ENCODE data around the gene BRD3. TPM values are rescaled to one million over a fixed set of nuclear protein-coding genes. Genes with fewer than 3 reads are reported as not detected.

The BRD3 gene
- total RNA-seq, 1 experiment from 2014 or later: 47.3 TPM

DNA sequence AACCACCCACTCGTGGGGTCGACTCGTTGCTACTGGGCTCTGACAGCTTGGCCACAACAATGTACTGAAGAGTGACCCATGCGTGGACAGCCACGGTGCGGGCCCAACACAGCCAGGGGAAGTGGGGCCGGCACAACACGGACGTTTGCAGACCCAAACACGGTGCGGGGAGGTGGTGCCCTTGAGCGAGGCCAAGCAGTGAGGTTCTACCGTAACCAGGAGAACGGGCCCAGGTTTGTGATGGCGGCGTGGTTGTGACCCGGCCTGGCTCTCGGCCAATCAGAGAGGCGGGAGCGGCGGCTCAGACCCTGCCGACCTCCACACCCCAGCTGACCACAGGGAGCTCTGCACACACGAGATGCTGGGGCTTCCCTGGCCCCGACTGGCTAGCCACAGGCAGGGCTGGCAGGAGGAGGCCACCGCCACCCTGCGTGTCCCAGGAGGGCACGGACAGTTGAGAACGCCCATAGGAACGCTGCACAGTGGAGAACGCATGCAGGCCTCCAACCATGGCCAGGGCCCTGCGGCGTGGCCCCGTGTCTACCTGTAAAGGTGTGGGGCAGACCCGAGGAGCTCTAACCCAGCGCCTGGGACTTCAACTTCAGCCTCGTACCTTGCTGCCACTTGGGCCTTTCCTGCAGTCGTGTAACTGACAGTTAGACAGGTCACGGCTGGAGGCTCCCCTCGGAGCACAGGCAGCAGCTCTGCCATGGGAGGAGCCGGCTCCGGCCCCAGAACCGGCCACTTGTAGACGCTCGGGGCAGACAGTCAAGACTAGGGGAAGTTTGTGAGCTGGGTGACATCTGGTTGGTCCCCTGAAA lies 13.7 kb downstream of the BRD3 start:
- no peaks in the 10 kb centered on the region for H3K9me2 ChIP-seq (ENCODE audit: insufficient read depth)
- H3K27me3 ChIP-seq (ENCODE audit: insufficient read depth, low read depth): no peaks in the 10 kb centered on the region
- no TSS peak for BruUV-seq (replicated peaks)
- H3K27ac ChIP-seq: no peak overlapping the region
- intact Hi-C loops (cut with micrococcal nuclease; ENCODE audit: unreplicated experiment): no loop called here
- no peak overlapping the region for H3K4me2 ChIP-seq
- no peak overlapping the region for H2AFZ ChIP-seq
- H3K9me3 ChIP-seq (ENCODE audit: insufficient read depth, low read depth): no peaks in the 10 kb centered on the region
- ChIA-PET POLR2A (ENCODE audit: unreplicated experiment) (no interaction called here), CTCF (no interaction called here)
- H3K4me1 ChIP-seq (replicated peaks; ENCODE audit: insufficient read depth): peaks cover 18% of the 10 kb centered on the region
- H3K4me3 ChIP-seq: no peak overlapping the region
- no peaks in the 10 kb centered on the region for H3K36me3 ChIP-seq (ENCODE audit: low read depth)
- no peaks in the 10 kb centered on the region for H3F3A ChIP-seq (ENCODE audit: insufficient read depth, low read depth)
- no peak for DNase-seq
- TF ChIP-seq, protein P1, sequence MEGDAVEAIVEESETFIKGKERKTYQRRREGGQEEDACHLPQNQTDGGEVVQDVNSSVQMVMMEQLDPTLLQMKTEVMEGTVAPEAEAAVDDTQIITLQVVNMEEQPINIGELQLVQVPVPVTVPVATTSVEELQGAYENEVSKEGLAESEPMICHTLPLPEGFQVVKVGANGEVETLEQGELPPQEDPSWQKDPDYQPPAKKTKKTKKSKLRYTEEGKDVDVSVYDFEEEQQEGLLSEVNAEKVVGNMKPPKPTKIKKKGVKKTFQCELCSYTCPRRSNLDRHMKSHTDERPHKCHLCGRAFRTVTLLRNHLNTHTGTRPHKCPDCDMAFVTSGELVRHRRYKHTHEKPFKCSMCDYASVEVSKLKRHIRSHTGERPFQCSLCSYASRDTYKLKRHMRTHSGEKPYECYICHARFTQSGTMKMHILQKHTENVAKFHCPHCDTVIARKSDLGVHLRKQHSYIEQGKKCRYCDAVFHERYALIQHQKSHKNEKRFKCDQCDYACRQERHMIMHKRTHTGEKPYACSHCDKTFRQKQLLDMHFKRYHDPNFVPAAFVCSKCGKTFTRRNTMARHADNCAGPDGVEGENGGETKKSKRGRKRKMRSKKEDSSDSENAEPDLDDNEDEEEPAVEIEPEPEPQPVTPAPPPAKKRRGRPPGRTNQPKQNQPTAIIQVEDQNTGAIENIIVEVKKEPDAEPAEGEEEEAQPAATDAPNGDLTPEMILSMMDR (conservative IDR thresholded peaks at IDR 0.05): no peak
- no peak for TF ChIP-seq EZH2 (IDR thresholded peaks at IDR 0.05; ENCODE audit: low read depth)
- peaks cover 21% of the 10 kb centered on the region; the same call in 1 of the 2 replicates for H3K79me2 ChIP-seq (ENCODE audit: low read depth)
- peaks cover 48% of the 10 kb centered on the region for H4K20me1 ChIP-seq (ENCODE audit: insufficient read depth)

DNA sequence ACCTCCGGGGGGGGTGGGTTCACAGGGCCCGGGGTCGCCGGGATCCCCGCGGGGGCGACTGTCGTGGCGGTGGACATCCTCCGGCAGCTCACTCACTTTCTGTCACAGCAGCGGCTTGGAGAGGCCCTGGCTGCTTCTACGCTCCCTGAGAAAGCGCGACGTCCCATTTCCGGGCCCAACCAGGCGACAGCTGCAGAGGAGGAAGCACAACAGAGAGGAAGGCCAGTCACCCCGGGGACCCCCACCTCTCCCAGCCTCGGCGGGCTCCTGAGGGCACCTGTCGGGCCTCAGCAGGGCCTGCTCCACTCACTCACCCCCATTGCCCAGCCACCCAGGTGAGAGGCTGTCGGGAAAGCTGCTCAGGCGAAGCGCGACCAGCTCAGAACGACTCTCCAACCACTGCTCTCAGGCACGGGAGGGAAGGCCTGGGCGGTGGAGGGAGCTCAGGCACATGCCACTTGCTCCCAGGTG lies 14.4 kb downstream of the BRD3 start:
- DNase-seq: no peak
- Histone ChIP-seq H3F3A (ENCODE audit: insufficient read depth, low read depth) (no peaks in the 10 kb centered on the region), H3K79me2 (ENCODE audit: low read depth) (peaks cover 21% of the 10 kb centered on the region; the same call in 1 of the 2 replicates), H3K36me3 (ENCODE audit: low read depth) (no peaks in the 10 kb centered on the region), H4K20me1 (ENCODE audit: insufficient read depth) (peaks cover 48% of the 10 kb centered on the region), H3K27me3 (ENCODE audit: insufficient read depth, low read depth) (no peaks in the 10 kb centered on the region), H3K9me3 (ENCODE audit: insufficient read depth, low read depth) (no peaks in the 10 kb centered on the region), H3K4me2 (no peak overlapping the region), H3K4me1 (replicated peaks; ENCODE audit: insufficient read depth) (peaks cover 18% of the 10 kb centered on the region), H3K9me2 (ENCODE audit: insufficient read depth) (no peaks in the 10 kb centered on the region), H3K27ac (no peak overlapping the region), H3K4me3 (no peak overlapping the region), H2AFZ (no peak overlapping the region)
- no TSS peak for BruUV-seq (replicated peaks)
- intact Hi-C loops (cut with micrococcal nuclease; ENCODE audit: unreplicated experiment): no loop called here
- ChIA-PET POLR2A (ENCODE audit: unreplicated experiment) (no interaction called here), CTCF (no interaction called here)
- no peak for TF ChIP-seq EZH2 (IDR thresholded peaks at IDR 0.05; ENCODE audit: low read depth)
- TF ChIP-seq, protein P1 (conservative IDR thresholded peaks at IDR 0.05): no peak

DNA sequence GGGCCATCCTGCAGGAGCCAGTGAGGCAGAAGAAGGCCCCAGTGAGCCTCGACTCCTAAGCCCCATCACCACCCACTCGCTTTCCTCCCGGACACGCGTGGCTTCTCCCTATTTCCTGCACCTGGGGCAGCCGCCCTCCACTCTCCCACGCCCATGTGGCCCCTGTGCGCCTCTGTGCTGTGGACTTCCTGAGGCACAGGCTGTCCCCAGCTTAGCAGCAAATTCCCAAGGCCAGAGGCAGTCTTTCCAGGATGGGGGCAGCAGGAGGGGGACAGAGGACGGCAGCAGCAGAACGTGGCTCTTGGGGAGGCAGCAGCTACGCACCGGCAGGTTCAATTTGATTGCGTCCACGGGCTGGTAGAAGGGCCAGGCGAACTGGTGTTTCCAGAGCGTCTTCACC lies 14.9 kb downstream of the BRD3 start:
- no TSS peak for BruUV-seq (replicated peaks)
- Histone ChIP-seq H3K4me1 (replicated peaks; ENCODE audit: insufficient read depth) (peaks cover 18% of the 10 kb centered on the region), H3K9me2 (ENCODE audit: insufficient read depth) (no peaks in the 10 kb centered on the region), H3K27ac (no peak overlapping the region), H3K4me3 (no peak overlapping the region), H3K9me3 (ENCODE audit: insufficient read depth, low read depth) (no peaks in the 10 kb centered on the region), H3K27me3 (ENCODE audit: insufficient read depth, low read depth) (no peaks in the 10 kb centered on the region), H3K4me2 (no peak overlapping the region), H3K79me2 (ENCODE audit: low read depth) (peaks cover 21% of the 10 kb centered on the region; the same call in 1 of the 2 replicates), H3K36me3 (ENCODE audit: low read depth) (no peaks in the 10 kb centered on the region), H2AFZ (no peak overlapping the region), H4K20me1 (ENCODE audit: insufficient read depth) (peaks cover 48% of the 10 kb centered on the region), H3F3A (ENCODE audit: insufficient read depth, low read depth) (no peaks in the 10 kb centered on the region)
- POLR2A ChIA-PET (ENCODE audit: unreplicated experiment): no interaction called here
- DNase-seq: no peak
- no peak for TF ChIP-seq EZH2 (IDR thresholded peaks at IDR 0.05; ENCODE audit: low read depth)
- TF ChIP-seq, protein P1 (conservative IDR thresholded peaks at IDR 0.05): no peak
- intact Hi-C loops (cut with micrococcal nuclease; ENCODE audit: unreplicated experiment): no loop called here
- CTCF ChIA-PET: no interaction called here
